Iris pigment epithelial cell (primary cell): ENCODE results near the gene IGSF9.

Experiments used
- DNase-seq: peaks from one replicate; pipeline ENCODE4 v3.0.0-alpha.2; 2011; ENCODE audit warnings: low read depth

The IGSF9 gene

DNA sequence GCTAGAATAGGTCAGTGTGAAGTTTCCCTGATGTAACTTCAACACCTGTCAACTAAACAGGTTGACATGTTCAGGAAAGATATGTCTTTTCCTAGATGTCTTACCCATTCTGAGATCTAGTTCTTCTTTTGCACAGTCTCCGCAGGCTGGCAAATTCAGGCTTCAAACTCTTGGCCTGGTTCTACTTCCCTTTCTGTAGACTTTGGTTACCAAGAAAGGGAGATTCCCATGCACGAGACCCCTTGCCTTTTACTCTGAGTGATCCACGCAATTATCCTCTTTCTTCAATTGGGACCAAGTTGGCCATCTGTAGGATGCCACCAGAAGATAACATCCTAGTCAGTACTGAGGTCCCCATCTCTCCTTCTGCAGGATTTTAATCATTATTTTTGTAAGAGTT, 47.5 kb downstream of the IGSF9 start:
- DNase-seq, result no peak

DNA sequence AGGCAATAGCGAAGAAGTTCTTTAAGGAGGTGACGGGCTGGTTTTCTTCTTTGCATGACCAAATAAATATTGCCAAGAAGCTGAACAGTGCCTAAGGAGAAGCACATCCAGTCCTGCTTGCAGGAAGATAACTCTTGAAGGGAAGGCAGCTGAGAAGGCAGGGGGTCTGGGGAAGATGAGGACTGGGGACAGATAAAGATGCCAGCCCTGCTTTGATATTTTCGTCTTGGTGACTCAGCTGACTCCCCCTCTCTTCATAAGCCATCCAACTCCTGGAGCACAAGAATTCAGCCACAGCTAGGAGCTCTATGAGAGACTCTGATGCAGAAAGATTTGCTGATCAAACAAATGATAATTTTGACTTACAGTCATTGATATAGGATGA, 48.9 kb downstream of the IGSF9 start:
- DNase-seq, result no peak

DNA sequence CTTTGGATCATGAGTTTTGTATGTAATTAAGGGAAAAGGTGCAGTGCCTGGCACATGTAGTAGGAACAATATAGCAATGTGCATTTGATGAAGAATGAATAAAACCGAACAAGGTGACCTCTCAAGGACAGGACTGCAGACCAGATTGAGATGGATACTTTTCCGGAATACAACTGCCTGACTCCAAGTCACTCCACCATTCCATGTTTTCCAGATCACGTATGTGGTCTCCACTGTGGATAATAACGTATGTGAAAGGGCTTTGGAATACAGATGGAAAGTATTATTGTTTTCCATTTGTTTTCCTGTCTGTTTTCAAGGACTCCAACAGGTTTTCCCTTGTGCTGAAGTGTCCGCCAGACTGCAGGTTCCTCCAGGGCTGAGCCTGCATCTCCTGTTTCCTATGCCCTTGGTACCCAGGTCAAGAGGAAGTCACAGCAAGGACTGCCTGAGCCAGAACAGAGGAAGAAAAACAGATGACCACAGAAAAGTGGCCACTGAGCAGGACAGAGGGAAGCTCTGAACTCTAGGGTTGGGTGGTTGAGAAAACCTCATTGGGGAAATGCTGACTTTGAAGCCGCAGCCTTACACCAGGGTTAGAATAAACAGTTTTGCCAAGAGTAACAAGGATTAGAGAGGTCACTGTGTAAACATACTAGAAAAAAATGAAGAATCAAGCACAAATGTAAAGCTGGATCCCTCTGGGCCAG, 49.4 kb downstream of the IGSF9 start:
- DNase-seq, result no peak

DNA sequence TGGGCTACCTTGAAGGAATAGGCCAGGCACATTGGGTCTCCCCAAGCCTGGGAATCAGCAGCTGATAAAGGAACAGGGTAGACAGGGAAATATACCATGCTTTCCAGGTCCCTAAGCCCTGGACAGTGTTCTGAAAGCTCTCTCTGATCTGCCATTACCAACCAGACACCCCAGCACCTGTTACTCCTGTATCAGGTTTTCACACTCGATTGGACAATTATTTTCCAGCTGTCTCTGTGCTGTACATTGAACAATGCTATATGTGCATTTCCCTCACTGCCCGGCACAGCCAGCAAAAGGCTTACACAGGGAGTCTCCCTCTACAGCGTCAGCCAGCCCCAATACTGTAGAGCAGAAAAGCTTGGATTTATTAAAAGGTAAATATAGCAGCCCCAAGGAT, 50.1 kb downstream of the IGSF9 start:
- no peak for DNase-seq

DNA sequence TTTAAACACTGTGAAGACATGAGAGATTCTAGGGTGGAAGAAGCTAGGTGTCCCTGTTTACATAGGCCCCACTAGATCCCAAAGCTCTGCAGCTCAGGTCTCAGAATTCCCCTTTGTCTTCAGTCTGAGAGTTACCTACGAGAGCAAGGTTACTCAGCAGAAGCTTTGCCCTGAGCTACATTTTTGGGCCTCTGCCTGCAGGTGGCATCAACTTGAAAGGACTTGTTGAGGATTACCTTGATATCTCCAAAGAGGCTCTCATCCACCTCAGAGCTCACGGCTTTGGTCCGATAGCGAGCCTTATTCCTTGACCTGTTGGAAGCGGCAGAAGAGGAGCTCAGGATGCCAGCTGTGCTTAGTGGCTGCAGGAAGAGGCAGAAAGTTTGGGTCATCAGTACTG, 52.5 kb downstream of the IGSF9 start:
- no peak for DNase-seq

DNA sequence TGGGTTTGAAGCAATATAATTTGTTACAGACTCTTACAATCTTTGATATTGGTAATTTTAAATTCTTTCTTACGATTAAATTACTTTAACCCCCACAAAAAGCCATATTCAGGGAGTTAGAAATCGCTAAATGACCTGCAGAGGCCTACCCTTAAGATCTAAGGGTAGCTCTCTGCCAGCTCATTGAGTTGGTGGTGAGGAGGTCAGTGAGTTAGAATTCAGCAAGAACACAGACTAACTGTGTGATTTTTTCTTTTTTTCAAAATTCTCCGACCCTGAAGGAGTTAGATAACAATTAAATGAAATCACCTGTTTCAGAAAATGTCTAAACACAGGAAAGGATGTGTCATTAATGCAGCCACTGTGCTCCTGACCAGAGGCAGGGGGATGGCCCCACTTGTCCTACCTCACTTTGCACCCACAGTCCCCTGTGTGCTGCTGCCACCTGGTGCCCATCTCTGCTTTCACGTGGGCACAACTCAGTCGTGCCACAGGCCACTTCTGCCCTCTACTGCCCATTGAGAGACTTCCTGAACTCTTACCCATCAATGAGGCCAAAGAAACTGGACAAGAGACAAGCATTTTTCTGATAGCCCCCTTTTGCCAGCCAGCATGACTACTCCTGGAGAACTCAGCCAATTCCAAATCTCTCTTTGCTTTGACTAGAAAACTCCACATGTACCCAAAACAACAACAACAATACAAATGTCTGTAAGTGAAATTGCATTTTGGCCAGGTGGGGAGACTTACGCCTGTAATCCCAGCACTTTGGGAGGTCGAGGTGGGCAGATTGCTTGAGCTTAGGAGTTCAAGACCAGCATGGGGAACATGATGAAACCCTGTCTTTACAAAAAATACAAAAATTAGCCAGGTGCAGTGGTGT, 53.9 kb downstream of the IGSF9 start:
- peak; percentile 92 for DNase-seq

DNA sequence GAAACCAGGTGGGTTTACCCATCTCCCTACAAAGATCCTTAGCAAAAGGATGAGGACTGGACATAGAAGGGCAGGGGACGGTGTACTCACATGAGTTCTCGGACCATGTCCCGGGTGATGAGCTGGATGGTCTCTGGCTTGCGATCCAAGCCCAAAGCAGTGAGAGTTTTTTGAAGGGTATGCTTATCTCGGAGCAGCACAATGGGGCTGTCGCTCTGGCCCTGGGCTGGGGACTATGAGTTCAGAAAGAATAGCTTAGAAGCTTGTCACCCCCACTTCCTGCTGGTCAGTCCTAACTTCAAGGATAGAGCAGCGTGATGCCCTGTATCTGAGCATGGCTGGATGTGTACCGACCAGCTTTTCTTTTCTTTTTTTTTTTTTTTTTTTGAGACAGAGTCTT, 55.0 kb downstream of the IGSF9 start:
- no peak for DNase-seq

DNA sequence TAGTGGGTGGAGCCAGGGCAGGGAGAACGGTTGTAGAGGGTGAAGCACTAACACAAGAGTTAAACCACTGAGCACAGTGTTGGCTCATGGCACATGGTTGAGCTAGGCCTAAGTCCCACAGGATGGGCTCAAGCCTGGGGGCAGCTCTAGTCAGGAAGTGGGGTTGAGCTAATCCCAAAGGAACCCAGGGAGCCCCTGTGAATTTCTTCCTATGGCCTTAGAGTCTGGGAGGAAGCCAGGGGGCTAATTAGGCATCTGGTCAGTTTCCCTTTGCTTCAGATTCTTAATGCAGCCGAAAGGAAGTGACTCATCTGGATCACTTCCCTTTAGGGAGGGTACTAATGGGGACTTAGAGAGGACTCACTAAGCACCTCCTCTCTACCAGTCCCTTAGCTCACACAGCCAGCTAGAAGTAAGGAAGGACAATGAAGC, 55.6 kb downstream of the IGSF9 start:
- DNase-seq, result peak; percentile 88

DNA sequence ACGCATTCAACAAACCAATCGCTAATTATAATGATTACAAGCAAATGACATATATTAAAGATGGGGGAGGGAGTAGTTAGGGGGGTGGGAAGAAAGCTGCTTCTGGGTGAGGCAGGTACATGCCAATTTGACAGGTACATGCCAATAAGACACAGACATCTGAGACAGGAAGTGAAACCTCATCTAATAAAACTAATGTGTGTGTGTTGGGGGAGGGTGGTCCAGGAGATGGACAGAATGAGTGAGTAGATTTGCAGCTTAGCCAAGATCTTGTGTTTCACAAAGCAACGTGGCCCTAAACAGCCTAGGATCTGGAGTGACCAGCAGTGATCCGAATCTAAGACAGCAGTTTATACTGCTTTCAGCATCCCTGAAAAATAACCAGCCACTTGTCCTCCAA, 56.2 kb downstream of the IGSF9 start:
- DNase-seq, result no peak

DNA sequence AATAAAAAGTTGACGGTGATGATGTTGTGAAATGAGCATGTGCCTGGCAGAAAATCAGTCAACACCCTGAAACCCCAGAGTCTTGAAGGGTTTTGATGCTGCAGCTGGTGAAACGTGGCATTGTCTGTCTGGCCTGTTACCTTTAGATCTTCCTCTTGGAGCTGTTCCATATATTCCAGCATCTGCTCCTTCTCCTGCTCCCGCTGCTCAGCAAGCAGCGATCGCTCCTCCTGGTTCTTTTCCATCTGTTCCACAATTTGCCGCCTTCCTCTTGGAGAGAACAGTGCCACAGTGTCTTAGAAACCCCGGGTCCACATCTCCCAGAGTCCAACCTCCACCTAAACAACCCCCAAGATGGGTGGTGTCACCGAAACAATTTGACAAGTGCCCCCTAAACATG, 61.1 kb downstream of the IGSF9 start:
- DNase-seq, result no peak

DNA sequence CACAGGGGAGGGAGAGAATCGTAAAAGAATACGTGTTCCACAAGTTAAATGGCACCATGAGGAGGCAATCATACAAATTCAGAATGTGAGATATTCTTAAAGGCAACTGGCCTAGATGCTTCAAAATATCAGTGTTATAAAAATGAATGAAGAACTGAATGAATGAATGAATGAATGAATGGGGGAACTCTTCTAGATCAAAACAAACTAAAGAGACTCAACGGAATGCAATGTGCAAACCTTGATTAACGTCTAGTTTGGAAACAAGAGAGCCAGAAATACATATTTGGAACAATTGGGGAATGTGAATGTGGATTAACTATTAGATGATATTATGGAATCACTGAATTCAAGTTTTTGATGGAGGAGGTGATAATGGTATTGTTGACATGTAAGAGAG, 62.3 kb downstream of the IGSF9 start:
- no peak for DNase-seq

DNA sequence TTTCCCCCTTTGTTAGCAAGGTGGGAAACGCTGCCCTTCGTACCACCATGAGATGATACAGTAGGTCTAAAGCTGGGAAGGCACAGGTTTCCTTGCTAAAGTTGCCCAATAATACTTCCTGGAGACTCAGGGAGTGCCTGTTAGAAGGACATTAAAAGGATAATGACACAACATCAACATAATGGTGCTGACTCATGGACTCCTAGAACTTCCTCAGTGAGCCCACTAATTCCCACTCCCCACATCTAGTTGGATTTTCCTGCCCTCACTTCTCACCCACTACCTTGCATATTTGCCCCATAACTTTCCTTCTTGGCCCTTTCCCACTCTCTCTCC, 62.9 kb downstream of the IGSF9 start:
- DNase-seq, result peak; percentile 43

DNA sequence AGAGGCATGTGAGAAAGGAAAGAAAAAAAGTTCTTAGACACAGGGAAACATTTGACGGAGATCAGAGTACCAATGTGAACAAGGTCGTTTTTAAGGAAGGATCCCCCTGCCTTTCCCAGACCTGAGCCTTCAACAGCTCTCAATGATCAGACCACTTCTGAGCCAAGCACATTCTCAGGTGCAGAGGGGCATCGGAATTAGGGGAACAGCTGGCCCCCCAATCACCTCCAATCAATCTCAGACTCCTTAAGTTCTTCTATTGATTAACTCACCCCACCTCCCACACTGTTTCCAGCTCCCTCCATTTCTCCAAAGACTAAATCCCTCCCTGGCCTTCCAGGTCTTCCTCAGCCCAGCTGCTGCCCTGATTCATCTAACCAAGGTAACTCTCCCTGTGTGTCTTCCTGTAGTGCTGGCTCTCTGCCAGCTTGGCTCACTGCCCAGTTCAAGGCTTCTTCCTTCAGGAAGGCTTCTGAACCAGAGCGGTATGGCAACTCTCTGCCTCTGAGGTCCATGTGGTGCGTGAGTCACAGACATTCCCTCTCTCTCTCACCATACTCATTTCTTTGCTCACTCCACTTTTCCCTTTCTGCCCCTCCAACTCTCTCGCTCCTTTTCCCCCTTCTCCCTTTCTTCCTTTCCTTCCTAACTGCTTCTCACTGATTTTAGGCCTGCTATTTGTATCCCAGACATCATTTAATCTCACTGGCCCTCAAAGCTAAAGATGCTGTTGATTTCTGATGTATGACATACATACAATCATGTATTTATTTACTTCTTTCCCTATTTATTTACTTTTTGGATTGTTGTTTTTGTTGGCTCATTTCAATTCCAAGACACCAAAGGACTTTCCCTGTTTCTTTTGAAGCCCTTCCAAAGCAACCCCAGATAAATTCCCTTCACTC, 63.5 kb downstream of the IGSF9 start:
- DNase-seq, result peak; percentile 98

DNA sequence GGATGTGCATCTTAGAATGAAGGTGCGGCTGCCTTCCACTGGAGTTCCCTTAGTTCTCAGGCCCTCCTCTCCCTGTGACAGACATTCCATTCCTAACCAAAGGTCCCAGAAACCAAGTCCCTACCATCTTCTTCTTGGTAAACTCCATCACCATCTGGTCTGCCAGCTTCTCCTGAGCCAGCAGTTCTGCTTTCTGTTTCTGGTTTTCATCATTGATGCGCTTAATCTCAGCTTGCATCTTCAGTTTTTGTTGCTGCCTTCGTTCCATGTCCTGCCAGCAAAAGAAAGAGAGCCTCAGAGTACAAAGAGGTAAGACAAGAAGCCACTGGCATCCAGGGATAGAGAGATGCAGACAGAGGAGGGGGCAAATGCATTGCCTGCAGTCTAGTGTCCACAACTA, 65.0 kb downstream of the IGSF9 start:
- no peak for DNase-seq

DNA sequence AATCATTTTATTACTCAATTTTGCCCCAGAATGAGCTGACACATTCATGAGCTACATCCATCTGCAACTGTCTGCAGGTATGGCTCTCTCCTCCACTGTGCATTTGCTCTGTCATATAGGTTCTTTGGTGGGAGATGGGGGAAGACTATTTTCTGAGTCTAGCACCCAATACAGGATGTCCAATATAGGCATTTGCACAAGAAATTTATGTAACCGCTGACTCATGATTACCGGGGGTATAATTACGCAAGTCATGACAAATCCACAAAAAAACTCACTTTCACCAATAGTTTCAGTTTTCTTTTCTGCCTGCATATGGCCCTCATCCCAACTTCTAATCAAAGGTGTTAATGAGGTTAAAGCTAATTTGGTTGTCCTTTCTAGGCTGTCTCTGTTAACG, 65.4 kb downstream of the IGSF9 start:
- peak; percentile 88 for DNase-seq

DNA sequence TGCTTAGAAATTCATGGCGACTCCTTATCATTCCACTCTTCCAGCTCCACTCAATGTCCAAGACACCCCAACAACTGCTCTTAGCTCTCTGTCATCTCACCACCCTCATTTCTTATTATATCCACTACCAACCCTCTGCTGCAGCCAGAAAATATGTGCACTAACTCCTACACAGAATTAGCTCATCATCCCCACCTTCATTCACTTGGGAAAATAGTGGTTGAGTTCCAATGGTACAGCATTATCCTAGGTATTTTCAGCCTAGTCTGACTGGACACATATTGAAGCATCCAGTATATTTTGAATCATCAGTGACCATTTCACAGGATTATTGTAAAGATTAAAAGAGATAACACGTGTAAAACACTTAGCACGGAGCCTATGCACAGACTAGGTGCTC, 66.3 kb downstream of the IGSF9 start:
- no peak for DNase-seq

DNA sequence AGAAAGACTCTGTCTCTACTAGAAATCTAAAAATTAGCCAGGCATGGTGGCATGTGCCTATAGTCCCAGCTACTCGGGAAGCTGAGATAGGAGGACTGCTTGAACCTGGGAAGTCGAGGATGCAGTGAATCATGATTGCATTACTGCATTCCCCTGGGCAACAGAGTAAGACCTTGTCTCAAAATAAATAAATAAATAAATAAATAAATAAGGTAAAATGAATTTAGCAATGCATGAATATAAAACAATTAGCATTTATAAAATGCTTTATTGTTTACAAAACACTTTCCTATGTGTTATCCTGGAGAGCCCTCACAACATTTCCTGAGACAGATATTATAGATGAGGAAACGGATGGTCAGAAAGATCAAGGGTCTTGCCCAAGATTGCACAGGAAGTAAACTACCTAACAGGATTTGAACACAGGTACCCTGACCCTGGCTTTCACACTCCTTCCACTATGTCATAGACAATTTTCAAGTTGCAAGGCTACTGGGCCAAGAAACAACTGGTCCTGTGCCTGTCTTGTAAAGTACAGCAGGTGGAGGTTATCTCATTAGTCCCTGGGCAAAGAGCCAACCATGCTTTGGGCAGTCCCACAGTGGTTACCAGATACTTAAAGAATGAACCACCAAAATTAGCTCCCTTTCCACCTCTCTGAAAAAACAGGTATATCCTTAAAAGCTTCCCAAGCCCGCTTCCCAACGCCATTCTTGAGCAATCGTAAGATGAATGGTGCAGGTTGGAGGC, 67.5 kb downstream of the IGSF9 start:
- no peak for DNase-seq
